ENCODE results near the gene ADAMTS9.

- TF ChIP-seq POLR2A (IDR thresholded peaks at IDR 0.05): no peak
- no peak for TF ChIP-seq CTCF (IDR thresholded peaks at IDR 0.05)
These were observed 13.2 kb downstream of the ADAMTS9 start for GRCh38 chr3:64674591-64675076.

Data from testis (tissue), 2 donors.